Vagina (tissue), 2 donors: Measurements from ENCODE around the gene HPD.

Experiments used
- POLR2A ChIP-seq, 2 donors: fragments of 450-650 bp; IDR thresholded peaks; one replicate each; pipeline ENCODE4 v1.6.1; 2017; ENCODE audit warnings: antibody characterized with exemption in 2 of 2, mild to moderate bottlenecking in 2 of 2, moderate library complexity in 2 of 2
- POLR2AphosphoS5 ChIP-seq, 2 donors: sonication (generic); formaldehyde crosslinking; IDR thresholded peaks; one replicate each; pipeline ENCODE4 v1.9.0; 2017; ENCODE audit warnings: antibody characterized with exemption in 2 of 2, mild to moderate bottlenecking in 2 of 2, low read depth in 1 of 2; ENCODE audit not compliant: insufficient read depth in 1 of 2
- TF ChIP-seq, protein P1 (sequence below), 3 experiments: fragments of 450-650 bp in 2 of 3; fragments of 200-600 bp in 1 of 3; sonication (generic) in 1 of 3; IDR thresholded peaks; one replicate each; pipeline ENCODE4 v1.5.1; 2017 to 2019; ENCODE audit warnings: antibody characterized with exemption in 3 of 3, mild to moderate bottlenecking in 2 of 3, moderate library complexity in 2 of 3

- TF ChIP-seq POLR2A (IDR thresholded peaks at IDR 0.05) (no peak), POLR2AphosphoS5 (IDR thresholded peaks at IDR 0.05; ENCODE audit: insufficient read depth in 1 of 2, low read depth in 1 of 2) (no peak)
- TF ChIP-seq, protein P1, sequence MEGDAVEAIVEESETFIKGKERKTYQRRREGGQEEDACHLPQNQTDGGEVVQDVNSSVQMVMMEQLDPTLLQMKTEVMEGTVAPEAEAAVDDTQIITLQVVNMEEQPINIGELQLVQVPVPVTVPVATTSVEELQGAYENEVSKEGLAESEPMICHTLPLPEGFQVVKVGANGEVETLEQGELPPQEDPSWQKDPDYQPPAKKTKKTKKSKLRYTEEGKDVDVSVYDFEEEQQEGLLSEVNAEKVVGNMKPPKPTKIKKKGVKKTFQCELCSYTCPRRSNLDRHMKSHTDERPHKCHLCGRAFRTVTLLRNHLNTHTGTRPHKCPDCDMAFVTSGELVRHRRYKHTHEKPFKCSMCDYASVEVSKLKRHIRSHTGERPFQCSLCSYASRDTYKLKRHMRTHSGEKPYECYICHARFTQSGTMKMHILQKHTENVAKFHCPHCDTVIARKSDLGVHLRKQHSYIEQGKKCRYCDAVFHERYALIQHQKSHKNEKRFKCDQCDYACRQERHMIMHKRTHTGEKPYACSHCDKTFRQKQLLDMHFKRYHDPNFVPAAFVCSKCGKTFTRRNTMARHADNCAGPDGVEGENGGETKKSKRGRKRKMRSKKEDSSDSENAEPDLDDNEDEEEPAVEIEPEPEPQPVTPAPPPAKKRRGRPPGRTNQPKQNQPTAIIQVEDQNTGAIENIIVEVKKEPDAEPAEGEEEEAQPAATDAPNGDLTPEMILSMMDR (IDR thresholded peaks at IDR 0.05): no peak
Observed at GRCh38 chr12:121798787-121799155, 59.9 kb downstream of the HPD start.
